GM18870 (cell line): ENCODE data around the gene FHIT.

Experiments used
- ATAC-seq: cut with Tn5 transposase; IDR thresholded peaks from one replicate; pipeline ENCODE4 v1.9.1; 2021; ENCODE audit warnings: moderate library complexity; ENCODE audit not compliant: unreplicated experiment

Gene FHIT

DNA sequence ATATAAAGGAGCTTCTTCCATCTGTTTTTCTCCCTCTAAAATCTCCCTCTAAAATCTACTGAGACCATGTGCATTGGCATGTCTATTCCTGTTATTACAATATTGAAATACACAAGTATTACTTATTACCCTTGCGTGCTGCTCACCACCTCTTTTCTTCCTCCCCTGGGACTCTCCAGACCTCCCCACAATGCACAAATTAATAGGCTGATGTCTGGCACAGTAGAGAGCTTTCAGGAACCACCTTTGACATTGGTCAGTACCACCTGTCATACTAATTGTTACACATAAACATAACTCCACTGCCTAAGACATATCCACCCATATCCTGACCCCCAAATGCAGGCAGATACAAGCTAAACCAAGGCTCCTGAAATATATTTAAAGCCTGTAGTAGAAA lies 722.6 kb downstream of the FHIT start:
- ATAC-seq = peak; percentile 67

DNA sequence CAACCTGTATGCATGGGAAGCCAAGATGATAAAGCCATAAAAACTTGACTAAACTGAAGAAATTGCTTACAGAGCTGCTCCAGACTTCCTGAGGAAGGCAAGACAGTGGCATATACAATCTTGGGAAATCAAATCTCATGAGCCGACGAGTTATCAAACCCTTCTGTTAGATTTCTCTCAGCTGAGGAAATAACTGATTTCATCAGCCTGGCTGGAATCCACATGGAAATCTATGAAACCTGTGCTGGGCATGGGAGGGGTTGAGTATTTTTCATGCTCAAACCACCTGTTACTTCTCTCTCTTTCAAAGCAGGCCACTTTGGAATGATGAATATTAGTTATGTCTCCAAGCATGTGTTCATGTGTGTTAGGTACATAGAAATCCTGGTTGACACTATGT lies 727.7 kb downstream of the FHIT start:
- ATAC-seq = no peak

DNA sequence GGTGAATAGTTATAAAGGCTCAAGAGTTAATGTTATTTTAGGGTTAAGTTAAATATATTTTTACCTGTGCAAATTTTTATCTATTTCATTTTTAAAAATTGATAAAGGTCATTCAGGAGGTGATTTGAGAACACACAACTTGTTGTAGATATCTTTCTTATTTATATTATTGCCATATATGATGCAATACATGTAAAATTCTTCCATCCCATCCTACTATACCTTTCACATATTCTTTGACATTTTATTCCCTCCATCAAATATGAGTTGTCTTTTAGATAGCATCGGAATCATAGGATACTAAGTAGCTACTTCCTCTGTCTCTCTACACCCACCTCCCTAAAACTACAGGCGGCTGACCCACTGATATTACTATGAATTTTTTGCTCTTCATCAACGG lies 734.1 kb downstream of the FHIT start:
- no peak for ATAC-seq

DNA sequence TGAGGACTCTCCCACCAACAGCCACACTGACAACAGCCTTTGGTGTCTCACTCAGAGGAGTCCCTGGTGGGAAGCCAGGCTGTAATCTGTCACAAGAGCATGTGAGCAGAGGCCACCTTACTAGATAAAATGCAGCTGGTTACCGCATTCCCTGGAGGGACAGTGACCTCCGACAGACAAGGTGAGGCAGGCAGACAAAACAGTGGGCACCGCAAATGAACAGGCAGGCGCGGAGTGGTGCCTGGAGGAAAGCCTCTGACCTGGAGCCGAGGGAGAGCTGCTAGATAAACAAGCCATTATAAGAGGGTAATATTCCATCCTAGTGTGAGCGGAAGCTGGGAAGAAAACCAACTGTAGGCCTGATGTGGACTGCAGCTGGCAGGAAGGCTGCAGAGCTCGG lies 736.4 kb downstream of the FHIT start:
- ATAC-seq = no peak

DNA sequence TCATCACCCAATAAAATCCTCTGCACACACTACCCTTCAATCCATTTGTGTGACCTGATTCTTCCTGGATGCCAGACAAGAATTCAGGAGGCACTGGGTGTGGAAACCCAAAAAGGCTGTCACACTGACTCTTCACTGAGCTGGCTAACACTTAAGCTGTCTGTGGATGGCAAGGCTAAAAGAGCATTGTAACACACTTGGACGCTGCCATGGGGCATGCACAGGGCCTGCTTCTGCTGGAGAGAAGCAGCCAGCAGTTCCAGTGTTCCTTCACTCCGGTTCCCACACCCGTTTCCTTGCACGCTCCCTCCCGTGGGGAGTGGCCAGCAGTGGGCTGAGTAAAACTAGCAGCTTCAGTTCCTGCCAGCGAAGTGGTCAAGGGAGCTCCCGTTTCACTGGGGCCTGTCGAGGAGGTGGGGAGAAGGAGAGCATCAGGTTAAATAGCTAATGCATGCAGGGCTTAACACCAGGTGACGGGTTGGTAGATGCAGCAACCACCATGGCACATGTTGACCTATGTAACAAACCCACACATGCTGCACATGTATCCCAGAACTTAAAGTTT lies 737.1 kb downstream of the FHIT start:
- ATAC-seq = no peak

DNA sequence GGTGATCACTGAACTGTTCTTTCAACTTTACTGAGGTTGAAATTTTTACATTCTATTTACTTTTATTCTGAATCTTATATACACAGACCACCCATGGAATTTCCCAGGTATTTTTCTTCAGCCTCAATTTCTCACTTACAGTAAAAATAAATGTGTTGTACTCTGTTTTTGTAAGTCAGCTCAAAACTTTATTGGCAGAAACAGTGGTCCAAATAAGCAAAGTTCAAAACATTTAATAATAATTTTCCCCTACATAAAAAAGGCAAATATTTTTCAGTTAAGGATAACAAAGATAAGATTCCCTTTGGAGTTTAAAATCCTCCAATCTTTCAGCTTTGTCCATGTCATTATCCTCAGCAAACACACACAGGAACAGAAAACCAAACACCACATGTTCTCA lies 738.0 kb downstream of the FHIT start:
- no peak for ATAC-seq

DNA sequence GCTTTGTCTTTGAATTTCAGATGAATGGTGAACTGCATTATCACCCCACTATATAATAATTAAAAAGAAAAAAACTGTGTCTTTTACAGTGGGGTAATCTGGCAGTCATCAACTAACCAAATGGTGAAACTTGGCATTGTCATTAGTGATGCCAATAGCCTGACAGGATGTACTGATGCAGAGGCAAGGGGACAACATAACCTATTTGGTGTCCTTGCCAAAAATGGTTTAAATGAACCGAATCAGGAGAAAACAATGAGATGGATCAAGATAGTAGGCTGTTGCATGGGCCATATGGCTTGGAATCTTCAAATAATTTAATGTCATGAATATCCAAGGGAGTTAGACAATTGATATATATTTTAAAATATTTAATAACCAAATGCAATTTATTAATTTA lies 738.7 kb downstream of the FHIT start:
- ATAC-seq = no peak

DNA sequence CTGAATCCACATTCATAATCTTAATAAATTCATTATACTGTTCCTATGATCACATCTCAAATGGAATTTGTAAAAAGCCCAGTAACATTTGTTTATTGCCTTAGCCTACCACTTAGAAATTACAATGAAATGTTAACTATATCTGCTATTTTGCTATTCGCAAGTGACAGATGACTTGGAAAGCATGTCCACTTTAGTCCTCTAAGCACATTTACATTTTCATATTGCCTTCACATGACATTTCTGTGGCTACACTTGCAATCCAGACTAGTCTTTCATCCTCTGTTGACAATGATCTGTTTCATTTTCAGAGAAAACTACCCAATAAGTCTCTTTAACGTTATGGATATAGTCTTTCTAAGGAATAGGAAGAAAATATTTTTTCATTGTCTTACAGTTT lies 741.8 kb downstream of the FHIT start:
- ATAC-seq = no peak

DNA sequence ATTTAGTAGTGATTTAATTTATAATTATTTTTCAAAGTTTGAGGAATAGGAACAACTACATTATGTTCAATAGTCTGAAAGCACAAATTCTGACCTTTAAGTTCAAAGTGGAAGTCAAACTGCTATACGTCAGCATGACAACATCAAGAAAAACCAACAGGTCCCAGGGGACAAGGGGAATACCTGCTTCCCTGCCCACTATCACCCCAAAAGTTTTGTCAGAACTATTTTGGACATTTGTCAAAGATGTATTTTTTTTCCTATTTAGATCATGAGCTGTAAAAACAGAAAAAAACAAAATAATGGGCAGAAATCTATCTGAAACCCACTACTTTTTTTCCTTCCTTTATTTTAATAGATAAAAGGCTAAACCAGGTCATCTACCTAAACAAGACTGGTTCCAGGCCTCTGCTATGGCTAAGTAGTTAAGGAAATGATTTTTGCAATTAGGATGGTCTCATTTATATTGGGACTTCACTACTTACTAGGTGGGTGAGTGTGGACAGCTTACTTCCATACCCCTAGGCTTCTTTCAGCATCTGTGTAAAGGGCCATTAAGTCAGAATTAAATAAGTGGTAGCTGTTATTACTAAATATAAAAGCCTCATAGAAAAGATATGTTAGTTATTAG lies 746.3 kb downstream of the FHIT start:
- ATAC-seq = no peak

DNA sequence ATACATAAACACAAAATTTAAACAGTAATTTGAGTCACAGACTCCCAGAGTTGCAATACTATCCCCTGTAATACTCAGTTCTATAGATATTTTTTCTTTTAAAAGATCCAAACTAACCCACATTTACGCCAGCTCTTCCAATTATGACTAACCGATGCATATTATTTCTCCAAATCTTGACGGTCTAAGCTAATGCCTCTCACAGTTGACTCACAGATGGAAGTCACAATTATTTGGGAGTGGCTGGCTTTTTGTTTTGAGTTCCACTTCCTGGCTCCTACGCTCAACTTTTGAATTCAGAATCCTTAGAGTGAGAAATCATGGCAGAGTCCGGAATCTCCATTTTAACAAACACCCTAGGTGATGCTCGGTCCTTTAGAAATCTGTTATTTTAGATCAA lies 749.9 kb downstream of the FHIT start:
- ATAC-seq = no peak

DNA sequence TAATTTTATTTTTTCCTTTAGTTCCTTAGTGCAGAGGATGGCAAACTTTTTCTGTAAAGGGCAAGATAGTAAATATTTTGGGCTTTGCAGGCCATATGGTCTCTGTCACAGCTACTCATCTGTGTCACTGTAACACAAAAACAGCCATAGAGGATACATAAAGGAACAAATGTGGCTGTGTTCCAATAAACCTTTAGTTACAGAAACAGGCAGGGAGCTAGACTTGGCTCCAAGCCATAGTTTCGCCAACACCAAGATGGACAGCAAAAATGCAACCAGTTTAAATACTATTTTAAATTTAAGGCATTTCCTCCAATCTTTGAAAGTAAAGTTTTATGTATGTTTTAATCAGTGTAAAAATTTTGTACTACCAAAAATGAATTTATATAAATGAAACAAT lies 753.4 kb downstream of the FHIT start:
- ATAC-seq = no peak

DNA sequence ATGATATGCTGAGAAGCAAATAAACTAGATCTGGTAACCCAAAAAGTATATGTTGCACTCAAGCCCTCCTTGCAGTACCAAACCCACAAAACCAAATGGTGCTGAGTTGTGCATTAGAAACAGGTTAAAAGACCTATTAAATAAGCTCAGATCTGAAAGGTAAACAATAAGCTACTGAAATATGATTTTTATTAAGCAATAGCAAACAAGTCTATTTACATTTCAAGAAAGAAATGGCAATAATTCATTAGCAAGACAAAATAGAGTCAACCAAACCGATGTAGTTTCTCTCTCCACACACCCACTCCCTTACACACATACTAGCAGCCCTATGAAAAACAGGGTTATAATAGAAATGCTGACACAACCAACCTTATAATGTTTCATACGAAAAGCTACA lies 760.3 kb downstream of the FHIT start:
- no peak for ATAC-seq

DNA sequence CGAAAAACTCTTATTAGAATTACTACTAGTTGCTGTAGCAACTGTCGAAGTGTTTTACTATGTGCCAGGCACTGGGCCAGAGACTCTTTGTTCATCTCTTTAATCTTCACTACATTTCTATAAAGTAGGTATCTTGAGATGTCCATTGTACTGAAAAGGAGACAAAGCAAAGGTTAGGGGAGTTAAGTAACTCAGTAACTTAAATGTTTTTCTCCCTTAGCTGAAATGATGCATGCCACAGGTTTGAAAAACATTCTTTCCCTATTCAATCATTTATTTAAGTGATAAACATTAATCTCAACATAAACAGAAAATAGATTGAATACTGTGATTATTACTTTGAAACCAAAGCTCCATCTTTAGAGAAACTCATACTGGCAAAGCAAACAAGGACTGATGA lies 776.2 kb downstream of the FHIT start:
- ATAC-seq = no peak

DNA sequence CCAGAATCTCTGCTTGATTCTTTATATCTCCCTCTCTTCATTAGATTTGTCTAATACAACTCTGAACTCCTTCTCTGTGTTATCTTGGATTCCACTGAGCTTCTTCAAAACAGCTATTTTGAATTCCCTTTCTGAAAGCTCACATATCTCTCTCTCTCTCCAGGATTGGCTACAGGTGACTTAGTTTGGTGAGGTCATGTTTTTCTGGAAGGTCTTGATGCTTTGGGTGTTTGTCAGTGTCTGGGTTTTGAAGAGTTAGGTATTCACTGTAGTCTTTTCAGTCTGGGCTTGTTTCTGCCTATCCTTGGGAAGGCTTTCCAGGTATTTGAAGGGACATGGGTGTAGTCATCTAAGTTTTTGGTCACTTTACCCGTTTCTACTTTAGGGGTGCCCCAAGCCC lies 781.8 kb downstream of the FHIT start:
- no peak for ATAC-seq

DNA sequence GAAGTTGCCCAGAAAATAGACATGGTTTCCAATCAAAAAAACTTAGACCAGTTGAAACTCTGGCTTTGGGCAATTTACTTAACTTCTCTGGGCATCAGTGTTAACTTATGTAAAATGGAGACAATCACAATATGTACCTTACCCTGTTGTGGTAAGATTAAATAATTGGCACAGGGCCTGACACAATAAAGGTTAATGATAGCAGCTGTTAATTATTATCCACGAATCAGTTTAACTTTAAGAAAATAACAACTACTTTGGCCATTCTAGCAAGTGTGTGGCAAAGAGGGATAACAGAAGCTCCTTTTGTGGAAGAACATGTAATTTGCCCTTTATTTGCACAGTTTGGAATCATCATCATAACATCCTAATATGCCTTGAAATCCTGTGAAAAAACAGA lies 787.6 kb downstream of the FHIT start:
- no peak for ATAC-seq

DNA sequence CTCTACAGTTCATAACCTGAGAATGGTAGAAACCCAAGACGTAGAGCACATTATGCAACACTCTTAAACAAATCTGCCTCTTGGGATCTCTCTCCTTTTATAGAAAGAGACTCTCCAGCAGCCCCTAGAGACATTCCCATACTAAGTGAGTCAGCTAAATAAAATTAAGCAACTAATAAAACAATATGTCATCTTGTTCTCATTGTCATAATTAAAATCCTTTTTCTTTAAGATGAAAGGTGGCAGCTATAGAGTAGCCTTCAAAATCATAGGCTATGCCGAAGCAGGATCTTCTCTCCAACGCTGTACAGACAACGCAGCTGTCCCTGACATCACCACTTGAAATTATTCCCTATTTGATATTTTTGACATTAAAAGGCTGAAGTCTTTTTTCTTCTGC lies 790.0 kb downstream of the FHIT start:
- ATAC-seq = no peak

DNA sequence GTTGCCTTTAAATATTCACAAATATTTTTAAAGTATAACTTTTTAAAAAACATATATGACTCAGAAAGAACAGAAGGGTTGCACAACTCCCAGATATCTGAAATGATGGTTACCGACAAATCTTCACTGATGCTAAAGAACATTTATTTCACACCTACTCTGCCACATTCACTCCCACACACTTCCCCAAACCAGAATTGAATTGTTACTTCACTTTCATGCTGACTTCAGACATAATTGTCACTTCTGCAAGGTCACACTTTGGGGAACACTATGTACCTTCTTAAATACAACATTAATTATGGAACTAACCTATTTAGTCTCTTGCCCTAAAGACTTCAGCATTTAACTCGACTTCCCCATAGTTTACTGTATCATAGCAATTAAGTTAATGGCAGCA lies 795.1 kb downstream of the FHIT start:
- no peak for ATAC-seq

DNA sequence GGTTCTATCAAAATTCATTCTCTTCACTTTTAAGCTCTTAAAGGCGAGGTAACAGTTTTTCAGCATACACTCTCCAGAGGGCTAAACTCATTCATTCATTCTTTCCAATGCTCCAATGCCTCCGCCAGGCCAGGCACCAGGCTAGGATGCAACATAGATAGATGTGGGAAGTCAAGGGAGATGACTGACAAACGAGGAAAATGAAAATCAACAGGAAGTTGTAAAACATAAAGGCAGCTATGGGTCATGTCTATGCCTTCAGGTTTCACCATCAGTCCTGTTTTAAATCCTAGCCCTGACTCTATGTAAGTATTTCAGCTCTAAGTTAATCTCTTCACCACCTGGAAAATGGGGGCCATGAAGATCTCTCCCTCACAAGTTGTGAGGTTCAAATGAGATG lies 797.9 kb downstream of the FHIT start:
- ATAC-seq = no peak

DNA sequence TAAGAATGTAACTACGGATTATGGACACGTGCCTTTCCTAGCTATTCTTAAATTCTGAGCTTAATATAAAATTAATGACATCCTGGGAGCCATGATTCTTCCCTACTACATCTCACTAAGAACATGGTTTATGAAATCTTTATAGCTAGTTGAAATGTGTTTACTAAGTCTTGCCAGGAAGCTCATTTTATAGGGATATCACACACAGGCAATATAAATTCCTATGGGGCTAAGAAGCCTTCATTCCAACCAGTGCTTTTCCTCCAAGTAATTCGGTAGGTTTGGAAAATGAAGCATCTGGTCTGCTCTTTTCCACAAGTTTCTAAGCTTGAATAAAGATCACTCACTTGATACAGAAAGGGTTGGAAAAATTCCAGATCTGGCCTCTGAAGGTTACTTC lies 802.6 kb downstream of the FHIT start:
- no peak for ATAC-seq

DNA sequence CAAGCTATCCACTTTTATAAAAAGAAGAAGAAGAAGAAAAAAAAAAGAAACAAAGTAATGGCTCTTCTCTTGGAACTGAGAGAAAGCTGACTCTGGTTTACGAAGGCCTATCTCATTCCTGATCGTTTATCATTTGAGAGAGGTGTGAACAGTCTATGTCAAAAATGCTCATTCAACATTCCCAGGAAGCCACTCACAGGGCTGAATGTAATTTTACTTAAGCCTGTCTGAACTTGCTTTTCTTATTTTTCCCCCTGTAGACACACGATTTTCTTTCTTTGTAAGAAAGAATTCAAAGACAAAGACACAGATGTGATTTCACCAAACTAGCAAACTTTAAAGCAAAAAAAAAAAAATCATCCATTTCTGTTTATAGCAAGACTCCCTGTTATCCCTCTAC lies 805.8 kb downstream of the FHIT start:
- ATAC-seq = no peak

DNA sequence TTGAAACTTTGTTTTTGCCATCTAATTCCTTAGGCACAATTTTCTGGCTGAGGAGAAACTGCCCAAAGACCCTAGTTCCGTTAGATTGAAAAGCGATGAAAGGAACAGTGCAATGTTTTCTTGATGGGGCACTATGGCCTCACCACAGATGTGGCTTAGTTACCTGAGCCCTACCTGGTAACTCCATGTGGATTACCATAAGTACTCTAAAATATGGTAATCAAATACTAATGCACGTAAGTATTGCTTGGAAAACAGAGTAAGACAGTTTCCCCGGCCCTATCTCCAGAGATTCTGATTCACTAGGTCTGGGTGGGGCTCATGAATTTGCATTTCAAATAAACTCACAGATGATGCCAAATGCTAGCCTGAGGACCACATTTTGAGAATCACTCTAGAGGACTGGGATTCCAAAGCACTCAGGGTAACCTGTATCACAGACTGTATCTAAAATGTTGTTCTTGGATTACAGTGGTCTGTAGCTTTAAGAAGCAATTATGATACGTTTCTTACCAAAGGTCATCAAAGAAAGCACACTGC lies 806.3 kb downstream of the FHIT start:
- no peak for ATAC-seq

DNA sequence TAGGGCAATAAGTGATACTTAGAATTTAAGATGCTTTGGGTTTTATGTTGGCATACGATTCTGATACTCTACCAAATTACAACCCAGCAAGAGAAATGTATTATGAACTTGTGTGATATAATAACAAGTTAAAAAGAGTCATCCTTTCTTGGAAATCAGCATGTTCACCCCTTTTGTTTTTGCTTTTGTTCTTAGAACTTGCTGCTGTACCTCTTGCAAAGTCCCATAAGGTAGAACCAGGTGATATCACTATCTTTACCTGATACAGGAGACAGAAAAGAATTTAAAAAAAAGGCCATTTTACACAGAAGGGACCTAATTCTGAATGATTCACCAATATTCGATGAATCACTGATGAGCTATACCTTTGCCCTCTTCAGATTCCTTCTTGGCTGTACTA lies 810.4 kb downstream of the FHIT start:
- ATAC-seq = no peak
